Measurements from ENCODE around the gene SMC6.

SMC6 gene

DNA sequence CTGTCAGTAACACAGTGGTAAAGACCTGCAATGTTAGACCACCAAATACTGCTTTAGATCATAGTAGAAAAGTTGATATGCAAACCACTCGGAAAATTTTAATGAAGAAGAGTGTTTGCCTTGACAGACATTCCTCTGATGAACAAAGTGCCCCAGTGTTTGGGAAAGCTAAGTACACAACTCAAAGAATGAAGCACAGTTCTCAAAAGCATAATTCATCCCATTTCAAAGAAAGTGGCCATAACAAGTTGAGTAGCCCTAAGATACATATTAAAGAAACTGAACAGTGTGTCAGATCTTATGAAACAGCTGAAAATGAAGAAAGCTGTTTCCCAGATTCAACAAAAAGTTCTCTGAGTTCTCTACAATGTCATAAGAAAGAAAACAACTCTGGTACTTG, 27.9 kb upstream of the SMC6 start:
- TF ChIP-seq, protein P1, sequence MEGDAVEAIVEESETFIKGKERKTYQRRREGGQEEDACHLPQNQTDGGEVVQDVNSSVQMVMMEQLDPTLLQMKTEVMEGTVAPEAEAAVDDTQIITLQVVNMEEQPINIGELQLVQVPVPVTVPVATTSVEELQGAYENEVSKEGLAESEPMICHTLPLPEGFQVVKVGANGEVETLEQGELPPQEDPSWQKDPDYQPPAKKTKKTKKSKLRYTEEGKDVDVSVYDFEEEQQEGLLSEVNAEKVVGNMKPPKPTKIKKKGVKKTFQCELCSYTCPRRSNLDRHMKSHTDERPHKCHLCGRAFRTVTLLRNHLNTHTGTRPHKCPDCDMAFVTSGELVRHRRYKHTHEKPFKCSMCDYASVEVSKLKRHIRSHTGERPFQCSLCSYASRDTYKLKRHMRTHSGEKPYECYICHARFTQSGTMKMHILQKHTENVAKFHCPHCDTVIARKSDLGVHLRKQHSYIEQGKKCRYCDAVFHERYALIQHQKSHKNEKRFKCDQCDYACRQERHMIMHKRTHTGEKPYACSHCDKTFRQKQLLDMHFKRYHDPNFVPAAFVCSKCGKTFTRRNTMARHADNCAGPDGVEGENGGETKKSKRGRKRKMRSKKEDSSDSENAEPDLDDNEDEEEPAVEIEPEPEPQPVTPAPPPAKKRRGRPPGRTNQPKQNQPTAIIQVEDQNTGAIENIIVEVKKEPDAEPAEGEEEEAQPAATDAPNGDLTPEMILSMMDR (IDR thresholded peaks at IDR 0.05), result no peak

DNA sequence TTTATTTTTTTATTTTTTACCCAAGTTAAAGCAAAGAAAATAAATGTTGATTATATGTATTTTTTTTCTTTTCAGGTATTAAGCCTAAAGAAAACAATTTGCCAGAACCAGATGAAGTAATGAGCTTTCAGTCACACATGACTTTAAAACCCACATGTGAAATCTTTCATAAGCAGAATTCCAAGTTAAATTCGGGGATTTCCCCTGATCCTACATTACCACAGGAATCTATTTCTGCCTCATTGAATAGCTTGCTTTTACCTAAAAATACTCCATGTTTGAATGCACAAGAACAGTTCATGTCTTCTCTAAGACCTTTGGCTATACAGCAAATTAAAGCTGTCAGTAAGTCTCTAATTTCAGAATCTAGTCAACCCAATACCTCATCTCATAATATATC, 26.9 kb upstream of the SMC6 start:
- TF ChIP-seq, protein P1 (IDR thresholded peaks at IDR 0.05), result no peak

DNA sequence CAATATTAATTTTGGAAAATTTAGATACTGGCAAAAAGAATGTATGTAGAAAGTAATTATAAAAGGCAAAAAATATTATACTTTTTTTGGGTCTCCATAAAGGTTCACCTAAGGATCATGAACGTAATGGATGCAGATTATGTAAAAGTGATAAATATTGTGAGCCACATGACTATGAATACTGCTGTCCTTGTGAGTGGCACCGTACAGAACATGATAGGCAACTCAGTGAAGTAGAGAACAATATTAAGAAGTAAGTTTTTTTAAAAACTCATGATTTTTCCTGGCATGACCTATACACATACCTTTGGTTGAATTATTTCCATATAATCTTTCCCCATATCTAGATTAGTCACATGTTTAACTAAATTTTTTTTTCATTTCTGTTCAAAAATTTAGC, 18.9 kb upstream of the SMC6 start:
- TF ChIP-seq, protein P1 (IDR thresholded peaks at IDR 0.05), result no peak

DNA sequence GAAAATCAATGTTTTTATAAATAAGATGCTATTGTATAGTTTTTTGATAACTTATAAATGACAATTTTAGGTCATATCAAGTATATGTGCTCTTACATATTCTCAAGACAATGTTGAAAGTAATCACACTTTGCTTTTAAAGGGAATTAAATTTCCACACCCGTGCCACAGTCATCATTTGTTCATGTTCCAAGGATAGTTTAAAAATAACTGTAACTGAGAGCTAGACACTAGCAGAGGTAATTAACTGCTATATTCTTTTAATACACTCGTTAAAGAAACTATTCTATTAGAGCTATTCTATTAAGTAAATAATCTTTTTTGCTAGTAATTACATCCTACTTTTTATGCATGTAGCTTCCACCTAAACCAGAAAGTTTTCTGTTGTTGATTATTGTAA, 18.3 kb upstream of the SMC6 start:
- TF ChIP-seq, protein P1 (IDR thresholded peaks at IDR 0.05), result no peak

DNA sequence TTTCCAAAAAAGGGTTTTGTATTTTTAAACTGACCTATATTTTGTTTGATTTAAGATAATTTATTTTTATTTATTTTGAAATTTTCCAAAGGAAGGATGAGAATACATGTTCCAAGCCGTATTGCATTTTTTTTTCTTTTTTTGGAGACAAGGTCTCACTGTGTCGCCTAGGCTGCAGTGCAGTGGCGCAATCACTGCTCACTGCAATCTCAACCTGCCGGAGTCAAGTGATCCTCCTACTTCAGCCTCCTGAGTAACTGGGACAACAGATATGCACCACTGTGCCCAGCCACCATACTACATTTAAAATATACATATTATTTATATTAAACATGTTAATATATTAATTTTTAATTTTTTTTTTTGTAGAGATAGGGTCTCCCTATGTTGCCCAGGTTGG, 15.3 kb upstream of the SMC6 start:
- TF ChIP-seq, protein P1 (IDR thresholded peaks at IDR 0.05), result no peak

DNA sequence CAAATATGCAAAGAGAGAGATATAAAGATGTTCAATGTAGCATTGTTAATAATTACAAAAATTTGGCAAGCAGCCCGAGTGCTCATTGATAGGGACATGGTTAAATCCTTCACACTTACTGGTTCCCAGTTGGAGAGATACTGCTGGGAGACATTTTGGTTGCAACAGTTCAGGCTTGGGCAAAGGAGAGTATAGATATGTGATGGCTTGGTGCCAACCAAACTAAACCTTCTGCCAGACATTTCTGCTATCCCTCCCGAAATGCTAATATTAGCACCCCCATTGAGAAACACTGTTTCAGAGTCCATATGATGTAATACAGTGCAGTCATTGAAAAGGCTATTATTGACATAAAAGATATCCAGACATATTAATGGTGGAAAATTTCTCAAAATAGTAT, 11.8 kb upstream of the SMC6 start:
- TF ChIP-seq, protein P1 (IDR thresholded peaks at IDR 0.05), result no peak

DNA sequence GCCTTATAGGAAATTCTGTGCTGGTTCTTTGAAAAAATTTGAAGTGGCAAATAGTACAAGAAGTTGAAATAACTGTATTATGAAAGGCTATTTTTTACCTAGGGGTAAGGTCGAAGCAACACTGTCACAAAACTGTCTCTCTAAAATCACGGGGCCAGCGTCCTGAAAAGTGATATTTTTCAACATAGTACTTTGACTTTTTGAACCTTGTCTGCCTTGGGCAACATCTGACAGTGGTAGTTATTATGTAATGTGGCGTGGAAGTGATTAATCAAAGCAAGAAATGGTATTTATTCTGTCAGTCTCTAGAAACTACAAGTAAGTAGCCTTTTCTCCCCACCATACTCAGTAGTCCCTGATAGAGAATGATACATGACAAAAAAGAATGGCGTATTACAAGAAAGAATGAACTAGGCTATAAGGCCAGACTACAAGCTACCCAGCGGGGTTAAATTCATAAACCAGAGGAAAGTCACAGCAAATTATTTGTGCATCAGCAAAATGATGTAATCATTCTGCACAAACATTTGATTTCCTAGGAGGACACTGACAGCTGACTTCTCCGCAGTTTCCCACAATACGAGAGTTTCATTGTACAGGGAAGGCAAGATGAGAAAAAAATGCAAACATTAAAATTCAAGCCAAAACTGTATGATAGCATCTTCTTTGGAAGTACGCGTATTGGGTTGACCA, 10.2 kb upstream of the SMC6 start:
- TF ChIP-seq, protein P1 (IDR thresholded peaks at IDR 0.05), result no peak

DNA sequence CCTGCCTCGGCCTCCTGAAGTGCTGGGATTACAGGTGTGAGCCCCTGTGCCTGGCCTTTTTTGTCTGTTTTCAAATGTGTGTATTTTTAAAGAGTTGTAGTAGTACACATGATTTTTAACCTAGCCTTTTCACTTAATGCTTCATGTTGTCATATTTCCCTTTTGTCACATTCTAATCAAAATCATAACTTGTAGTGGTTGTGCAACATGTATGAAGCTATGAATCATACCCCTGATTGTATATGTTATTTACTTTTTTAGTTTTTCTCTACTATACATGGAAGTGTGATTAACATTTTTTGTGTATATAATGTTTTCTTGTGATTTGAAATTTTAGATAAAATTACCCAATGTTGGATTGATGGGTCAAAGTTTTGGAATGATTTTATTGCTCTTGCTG, 8.8 kb upstream of the SMC6 start:
- TF ChIP-seq, protein P1 (IDR thresholded peaks at IDR 0.05), result no peak
